HG03521 (cell line): Measurements from ENCODE around the gene TASP1.
A peak's percentile ranks its signal among the peaks of the same experiment; 100 is the strongest.
"Not testable (repeated sequence)": the region's sequence is repeated elsewhere in the genome, so short reads cannot be mapped to it uniquely, and the experiment has no call there.

Source experiments
- ATAC-seq: cut with Tn5 transposase; IDR thresholded peaks from one replicate; pipeline ENCODE4 v1.9.1; 2021; ENCODE audit warnings: mild to moderate bottlenecking, moderate library complexity; ENCODE audit not compliant: unreplicated experiment

Gene TASP1

GRCh38 chr20:13638496-13639149, at the start of gene TASP1:
TASP1 (minus strand) TSS chr20:13638932; CDS start chr20:13630078, 8,854 bp downstream.
- ATAC-seq, result peak; percentile 100

- ATAC-seq, result no peak
Observed at GRCh38 chr20:13687815-13688214, 49.1 kb upstream of the TASP1 start.

GRCh38 chr20:13685623-13686022, 46.9 kb upstream of the TASP1 start:
- ATAC-seq, result no peak

GRCh38 chr20:13684566-13685222, 46.0 kb upstream of the TASP1 start:
- ATAC-seq, result peak; percentile 56

GRCh38 chr20:13683833-13684232, 45.1 kb upstream of the TASP1 start:
- no peak for ATAC-seq

GRCh38 chr20:13681248-13682125, 42.8 kb upstream of the TASP1 start:
- ATAC-seq, result no peak

GRCh38 chr20:13678944-13679343, 40.2 kb upstream of the TASP1 start:
- no peak for ATAC-seq

GRCh38 chr20:13677241-13677640, 38.5 kb upstream of the TASP1 start:
- no peak for ATAC-seq

GRCh38 chr20:13676682-13677081, 38.0 kb upstream of the TASP1 start:
- ATAC-seq, result no peak

- no peak for ATAC-seq
Observed at GRCh38 chr20:13672690-13673089, 34.0 kb upstream of the TASP1 start.

GRCh38 chr20:13671916-13672378, 33.2 kb upstream of the TASP1 start:
- no peak for ATAC-seq

GRCh38 chr20:13671512-13671911, 32.8 kb upstream of the TASP1 start:
- ATAC-seq, result no peak

- ATAC-seq, result no peak
Observed at GRCh38 chr20:13670160-13670559, 31.4 kb upstream of the TASP1 start.

GRCh38 chr20:13665709-13666395, 27.1 kb upstream of the TASP1 start:
- no peak for ATAC-seq

GRCh38 chr20:13661070-13661685, 22.4 kb upstream of the TASP1 start:
- no peak for ATAC-seq

- peak; percentile 92 for ATAC-seq
Observed at GRCh38 chr20:13659288-13659687, 20.6 kb upstream of the TASP1 start.

GRCh38 chr20:13658060-13658459, 19.3 kb upstream of the TASP1 start:
- not testable (repeated sequence) for ATAC-seq

- no peak for ATAC-seq
Observed at GRCh38 chr20:13656721-13657368, 18.1 kb upstream of the TASP1 start.

- ATAC-seq, result no peak
Observed at GRCh38 chr20:13654463-13655023, 15.8 kb upstream of the TASP1 start.

GRCh38 chr20:13650474-13650873, 11.7 kb upstream of the TASP1 start:
- no peak for ATAC-seq
